Upper lobe of left lung (tissue), 4 donors: ENCODE measurements around the gene SLC9B1.

ENCODE experiments used
- CTCF ChIP-seq, 6 experiments: fragments of 450-650 bp in 4 of 6; fragments of 200-600 bp in 2 of 6; sonication (generic) in 2 of 6; IDR thresholded peaks; one replicate each; pipeline ENCODE4 v1.5.1; 2016 to 2019; ENCODE audit warnings: antibody characterized with exemption in 6 of 6
- POLR2A ChIP-seq, 4 donors: fragments of 450-650 bp; IDR thresholded peaks; one replicate each; pipeline ENCODE4 v1.5.1; 2016 to 2017; ENCODE audit warnings: antibody characterized with exemption in 4 of 4, mild to moderate bottlenecking in 2 of 4
- POLR2AphosphoS5 ChIP-seq, 2 donors: sonication (generic); formaldehyde crosslinking; IDR thresholded peaks; one replicate each; pipeline ENCODE4 v1.5.1; 2017; ENCODE audit warnings: antibody characterized with exemption in 2 of 2

- TF ChIP-seq CTCF (IDR thresholded peaks at IDR 0.05) (no peak), POLR2A (IDR thresholded peaks at IDR 0.05) (no peak), POLR2AphosphoS5 (IDR thresholded peaks at IDR 0.05) (no peak)
These were observed 856 bp downstream of the SLC9B1 start for GRCh38 chr4:103018391-103019307.
